GM12875 (cell line): ENCODE results near the gene INS.
"Not testable (repeated sequence)": the region's sequence is repeated elsewhere in the genome, so short reads cannot be mapped to it uniquely, and the experiment has no call there.

Source experiments
- H3K4me3 ChIP-seq: one replicate; pipeline ENCODE4 v1.5.1; 2011; ENCODE audit warnings: low read depth, low read length, control low read depth
- TF ChIP-seq, protein P1 (sequence below): IDR thresholded peaks from 2 replicates; pipeline ENCODE4 v1.5.1; 2011; ENCODE audit warnings: low read depth, mild to moderate bottlenecking, control low read depth, inconsistent platforms, low read length, moderate library complexity, borderline replicate concordance; ENCODE audit not compliant: insufficient read depth

INS gene

DNA sequence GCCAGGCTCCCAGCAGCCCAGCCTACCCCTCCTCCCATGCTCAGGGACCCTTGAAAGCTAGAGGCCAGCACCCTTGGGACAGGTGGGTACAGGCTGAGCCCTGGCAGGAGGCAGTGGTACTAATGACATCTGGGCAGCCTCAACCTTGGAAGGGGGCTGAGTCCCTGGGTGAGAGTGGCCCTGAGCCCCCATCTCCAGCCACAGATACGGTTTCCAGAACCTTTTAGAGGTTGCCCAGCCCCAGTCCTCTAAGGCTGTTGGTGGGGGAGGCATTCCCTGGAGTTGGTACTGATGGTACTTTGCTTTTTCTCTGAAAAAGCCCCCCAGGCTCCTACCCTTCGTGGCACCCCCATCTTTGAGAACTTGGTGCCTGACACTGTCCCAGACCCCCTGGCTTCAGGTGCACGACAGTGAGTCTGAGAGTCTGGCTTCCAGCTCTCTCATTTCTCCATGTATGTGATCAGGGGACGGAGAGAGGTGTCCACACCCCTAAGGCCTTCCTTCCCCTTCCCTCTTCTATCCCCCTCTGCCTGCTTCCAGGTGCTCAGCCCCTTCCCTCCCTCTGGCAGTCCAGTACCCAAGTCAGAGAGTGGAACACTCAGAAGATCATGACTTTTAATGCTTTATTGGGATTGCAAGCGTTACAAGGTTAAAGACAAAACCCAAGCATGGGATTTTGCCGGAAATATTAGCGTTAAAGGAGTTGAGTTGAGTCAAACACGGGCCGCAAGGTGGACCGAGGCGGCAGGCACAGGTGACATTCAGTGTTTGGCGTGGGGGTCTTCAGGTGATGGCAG is 32.3 kb downstream of the INS start:
- no peak overlapping the region for H3K4me3 ChIP-seq

DNA sequence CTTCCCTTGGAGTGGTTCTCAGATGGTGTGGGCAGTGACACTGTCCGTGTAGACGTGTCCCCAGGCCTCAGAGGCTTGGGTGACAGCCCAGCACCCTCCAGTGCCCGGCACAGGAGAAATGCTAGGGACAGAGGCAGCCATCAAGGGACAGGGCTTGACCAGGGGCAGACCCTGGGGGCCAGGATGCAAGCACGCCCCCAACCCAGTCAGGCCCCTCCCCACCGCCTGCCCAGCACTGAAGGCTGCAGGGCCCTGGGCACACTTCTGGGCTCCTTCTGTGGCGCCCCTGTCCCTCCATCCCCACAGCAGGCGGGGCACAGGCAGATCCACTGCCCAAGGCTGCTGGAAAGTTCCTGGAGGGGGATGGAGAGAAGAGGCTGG is 32.9 kb downstream of the INS start:
- TF ChIP-seq, protein P1, sequence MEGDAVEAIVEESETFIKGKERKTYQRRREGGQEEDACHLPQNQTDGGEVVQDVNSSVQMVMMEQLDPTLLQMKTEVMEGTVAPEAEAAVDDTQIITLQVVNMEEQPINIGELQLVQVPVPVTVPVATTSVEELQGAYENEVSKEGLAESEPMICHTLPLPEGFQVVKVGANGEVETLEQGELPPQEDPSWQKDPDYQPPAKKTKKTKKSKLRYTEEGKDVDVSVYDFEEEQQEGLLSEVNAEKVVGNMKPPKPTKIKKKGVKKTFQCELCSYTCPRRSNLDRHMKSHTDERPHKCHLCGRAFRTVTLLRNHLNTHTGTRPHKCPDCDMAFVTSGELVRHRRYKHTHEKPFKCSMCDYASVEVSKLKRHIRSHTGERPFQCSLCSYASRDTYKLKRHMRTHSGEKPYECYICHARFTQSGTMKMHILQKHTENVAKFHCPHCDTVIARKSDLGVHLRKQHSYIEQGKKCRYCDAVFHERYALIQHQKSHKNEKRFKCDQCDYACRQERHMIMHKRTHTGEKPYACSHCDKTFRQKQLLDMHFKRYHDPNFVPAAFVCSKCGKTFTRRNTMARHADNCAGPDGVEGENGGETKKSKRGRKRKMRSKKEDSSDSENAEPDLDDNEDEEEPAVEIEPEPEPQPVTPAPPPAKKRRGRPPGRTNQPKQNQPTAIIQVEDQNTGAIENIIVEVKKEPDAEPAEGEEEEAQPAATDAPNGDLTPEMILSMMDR: no peak

More for the DNA sequence above, 32.3 kb downstream of the INS start:
- TF ChIP-seq, protein P1: no peak

DNA sequence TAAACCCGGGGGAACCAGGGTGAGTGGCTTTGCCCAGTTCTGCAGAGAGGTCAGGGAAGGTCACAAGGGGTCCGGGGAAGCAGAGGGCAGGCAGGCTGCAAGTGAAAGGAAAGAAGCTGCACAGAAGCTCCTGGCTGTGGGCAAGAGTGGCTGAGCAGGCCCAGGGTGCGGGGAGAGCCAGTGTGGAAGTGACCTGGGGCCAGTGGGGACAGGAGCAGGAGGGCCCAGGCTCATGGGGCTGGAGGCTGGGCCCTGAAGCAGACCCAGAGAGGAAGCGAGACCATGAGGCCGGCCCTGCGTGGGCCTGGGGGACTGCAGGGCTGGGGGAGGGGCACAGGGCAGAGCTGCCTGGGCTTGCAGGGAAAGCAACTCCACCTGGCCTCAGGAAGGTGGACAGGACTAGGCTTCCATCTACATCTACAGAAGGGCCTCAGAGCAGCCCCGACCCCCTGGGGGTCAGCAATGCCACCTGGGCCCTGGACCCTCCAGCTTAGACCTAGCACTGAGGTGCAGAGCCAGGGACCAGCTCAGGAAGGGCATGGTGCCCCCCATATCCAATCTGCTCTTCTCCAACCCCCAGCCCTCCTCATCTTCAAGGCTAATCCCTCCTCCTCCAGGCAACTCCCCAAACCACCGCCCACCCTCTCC is 33.4 kb downstream of the INS start:
- TF ChIP-seq, protein P1: no peak
- H3K4me3 ChIP-seq: no peak overlapping the region

More for the DNA sequence above, 32.9 kb downstream of the INS start:
- H3K4me3 ChIP-seq: no peak overlapping the region

DNA sequence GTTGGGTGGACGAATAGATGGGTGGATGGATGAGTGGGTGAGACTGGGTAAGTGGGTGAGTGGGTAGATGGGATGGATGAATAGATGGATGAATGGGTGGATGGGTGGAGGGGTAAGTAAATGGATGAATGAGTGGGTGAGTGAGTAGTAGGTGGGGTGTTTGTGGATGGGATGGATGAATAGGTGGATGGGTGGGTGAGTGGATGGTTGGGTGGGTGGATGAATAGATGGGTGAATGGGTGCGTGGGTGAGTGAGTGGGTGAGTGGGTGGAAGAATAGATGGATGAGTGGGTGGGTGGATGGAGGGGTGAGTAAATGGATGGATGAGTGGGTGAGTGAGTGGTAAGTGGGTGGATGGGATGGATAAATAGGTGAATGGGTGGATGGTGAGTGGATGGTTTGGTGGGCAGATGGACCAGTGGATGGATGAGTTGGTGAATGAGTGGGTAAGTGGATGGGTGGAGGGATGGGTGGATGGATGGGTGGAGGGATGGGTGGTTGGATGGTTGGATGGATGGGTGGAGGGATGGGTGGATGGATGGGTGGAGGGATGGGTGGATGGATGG is 34.4 kb downstream of the INS start:
- H3K4me3 ChIP-seq: no peak overlapping the region
- TF ChIP-seq, protein P1: no peak

DNA sequence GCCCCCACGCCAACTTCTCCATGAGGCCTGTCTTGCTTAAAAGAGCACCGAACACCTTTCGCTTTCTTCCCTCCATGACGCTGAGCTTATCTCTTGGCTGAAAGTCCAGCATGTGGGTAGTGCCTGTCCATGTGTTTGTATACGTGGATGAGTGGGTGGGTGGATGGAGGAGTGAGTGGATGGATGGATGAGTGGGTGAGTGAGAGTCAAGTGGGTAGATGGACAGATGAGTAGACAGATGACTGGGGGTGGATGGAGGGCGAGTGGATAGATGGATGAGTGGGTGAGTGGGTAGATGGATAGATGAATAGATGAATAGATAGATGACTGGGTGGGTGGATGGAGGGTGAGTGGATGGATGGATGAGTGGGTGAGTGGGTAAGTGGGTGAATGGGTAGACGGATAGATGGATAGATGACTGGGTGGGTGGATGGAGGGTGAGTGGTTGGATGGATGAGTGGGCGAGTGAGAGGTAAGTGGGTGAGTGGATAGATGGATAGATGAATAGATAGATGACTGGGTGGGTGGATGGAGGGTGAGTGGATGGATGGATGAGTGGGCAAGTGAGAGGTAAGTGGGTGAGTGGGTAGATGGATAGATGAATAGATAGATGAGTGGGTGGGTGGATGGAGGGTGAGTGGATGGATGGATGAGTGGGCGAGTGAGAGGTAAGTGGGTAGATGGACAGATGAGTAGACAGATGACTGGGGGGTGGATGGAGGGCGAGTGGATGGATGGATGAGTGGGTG is 36.1 kb downstream of the INS start:
- H3K4me3 ChIP-seq: not testable (repeated sequence)

DNA sequence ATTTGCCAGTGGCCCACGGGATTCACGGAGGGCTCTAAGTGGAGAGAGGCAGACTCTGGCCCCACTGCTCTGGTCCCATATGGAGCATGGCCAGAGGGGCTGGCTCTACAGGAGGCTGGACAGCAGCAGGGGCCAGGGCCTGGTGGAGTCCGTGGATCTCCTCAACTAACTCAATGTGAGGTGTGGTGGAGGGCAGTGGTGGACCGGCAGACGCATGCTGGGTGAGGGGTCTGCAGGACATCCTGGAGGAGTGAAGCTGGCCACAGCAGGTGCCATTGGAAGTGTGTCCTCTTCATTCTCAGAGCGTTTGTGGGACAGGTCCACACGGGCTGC is 37.4 kb downstream of the INS start:
- TF ChIP-seq, protein P1: no peak
- no peak overlapping the region for H3K4me3 ChIP-seq

DNA sequence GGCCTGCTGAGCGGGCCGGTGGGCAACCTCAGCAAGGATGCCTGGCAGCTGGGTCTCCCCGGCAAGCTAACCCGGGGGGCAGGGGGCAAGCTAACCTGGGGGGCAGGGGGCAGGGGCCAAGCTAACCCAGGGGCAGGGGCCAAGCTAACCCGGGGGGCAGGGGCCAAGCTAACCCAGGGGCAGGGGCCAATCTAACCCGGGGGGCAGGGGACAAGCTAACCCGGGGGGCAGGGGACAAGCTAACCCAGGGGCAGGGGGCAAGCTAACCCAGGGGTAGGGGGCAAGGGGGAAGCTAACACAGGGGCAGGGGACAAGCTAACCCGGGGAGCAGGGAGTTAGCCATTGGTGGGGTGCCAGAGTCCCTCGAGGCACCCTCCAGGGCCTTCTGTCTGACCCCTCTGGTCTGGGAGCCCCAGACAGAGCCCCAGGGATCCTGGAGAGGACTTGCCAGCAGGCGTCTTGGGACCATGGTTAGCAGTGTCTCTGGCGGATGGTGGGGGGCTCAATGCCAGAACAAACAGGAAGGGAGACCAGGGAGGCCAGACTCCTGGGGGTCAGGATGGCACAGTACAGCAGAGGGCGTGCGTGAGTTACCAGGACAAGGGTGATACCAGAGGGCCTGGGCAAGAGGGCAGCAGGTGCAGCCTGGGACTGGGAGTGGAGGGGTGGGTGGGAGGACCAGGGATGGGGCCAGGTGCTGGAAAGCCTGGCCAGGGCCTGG is 37.9 kb downstream of the INS start:
- TF ChIP-seq, protein P1: no peak
- no peak overlapping the region for H3K4me3 ChIP-seq
